ENCODE results near the gene SCLY.
"Not testable (repeated sequence)": the region's sequence is repeated elsewhere in the genome, so short reads cannot be mapped to it uniquely, and the experiment has no call there.

Gene SCLY

DNA sequence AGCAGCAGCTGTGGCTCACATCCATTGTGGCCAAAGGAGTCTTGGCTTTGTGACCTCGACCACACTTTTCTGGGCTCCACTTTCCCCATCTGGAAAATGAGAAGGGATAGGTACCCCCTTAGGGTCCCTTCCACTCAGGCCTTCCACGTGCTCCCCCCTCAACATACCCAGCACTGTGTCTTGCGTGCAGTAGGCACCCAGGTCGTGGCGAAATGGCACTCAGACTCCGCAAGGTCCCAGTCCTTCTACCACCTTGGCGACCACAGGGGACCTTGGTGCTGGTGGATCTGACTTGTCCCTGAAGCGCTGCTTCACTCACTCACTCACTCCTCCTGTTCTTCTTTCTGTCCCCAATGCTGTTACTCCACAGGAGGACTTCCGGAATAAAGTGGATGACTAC, 19.9 kb upstream of the SCLY start:
- no peak for DNase-seq (ENCODE audit: low read depth)

GRCh38 chr2:238042090-238042489, 18.7 kb upstream of the SCLY start:
- DNase-seq (ENCODE audit: low read depth) = no peak

GRCh38 chr2:238042849-238043584, 17.8 kb upstream of the SCLY start:
- DNase-seq (ENCODE audit: low read depth) = no peak

DNA sequence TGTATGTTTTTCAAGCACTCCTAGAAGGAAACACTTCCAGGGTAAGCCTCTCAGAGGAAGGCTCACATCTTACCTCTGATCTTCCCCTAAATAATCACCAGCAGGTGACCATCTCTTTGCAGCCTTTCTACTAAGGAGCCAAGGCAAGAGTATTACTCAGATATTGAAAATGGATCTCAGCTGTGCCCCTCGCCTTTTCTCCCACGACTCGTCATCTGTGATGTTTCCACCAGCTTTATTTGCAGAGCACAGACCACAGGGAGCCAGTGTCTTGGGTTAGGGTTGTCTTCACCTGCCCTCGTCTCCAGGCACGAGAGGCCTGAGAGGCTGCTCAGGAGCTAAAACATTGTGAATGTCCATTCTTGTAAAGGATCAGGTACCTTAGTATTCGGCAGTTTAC, 16.9 kb upstream of the SCLY start:
- DNase-seq (ENCODE audit: low read depth) = no peak

- no peak for DNase-seq (ENCODE audit: low read depth)
Measured at GRCh38 chr2:238045575-238045974, 15.2 kb upstream of the SCLY start.

GRCh38 chr2:238046725-238047270, 14.0 kb upstream of the SCLY start:
- DNase-seq (ENCODE audit: low read depth) = no peak

- no peak for DNase-seq (ENCODE audit: low read depth)
Measured at GRCh38 chr2:238053191-238053776, 7.5 kb upstream of the SCLY start.

- no peak for DNase-seq (ENCODE audit: low read depth)
Measured at GRCh38 chr2:238055841-238056240, 5.0 kb upstream of the SCLY start.

- DNase-seq (ENCODE audit: low read depth) = not testable (repeated sequence)
Measured at GRCh38 chr2:238057696-238058575, 2.9 kb upstream of the SCLY start.

- no peak for DNase-seq (ENCODE audit: low read depth)
Measured at GRCh38 chr2:238059505-238059904, 1.3 kb upstream of the SCLY start.

DNA sequence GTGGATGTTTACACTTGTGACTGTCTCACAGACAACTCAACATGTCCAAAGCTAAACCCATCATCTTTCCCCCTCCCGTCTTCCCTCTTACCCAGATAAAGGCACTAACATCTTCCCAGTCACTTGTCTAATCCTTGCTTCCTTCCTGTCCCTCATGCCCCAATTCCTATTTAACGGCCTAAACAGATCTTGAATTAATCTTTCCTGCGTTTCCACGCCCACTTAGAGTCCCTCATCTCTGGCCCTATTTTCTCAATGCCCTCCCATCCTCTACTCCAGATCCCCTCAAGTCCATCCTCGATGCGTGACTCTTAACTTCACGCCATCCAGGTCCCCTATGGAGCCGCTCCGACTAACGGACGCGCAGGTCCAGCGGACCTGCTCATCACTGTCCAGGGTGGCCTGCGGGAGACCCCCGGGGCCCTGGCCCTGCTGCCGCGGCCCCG, 682 bp upstream of the SCLY start:
- DNase-seq (ENCODE audit: low read depth) = no peak

GRCh38 chr2:238061315-238062202, 758 bp downstream of the SCLY start:
- no peak for DNase-seq (ENCODE audit: low read depth)

- DNase-seq (ENCODE audit: low read depth) = no peak
Measured at GRCh38 chr2:238063414-238064189, 2.8 kb downstream of the SCLY start.

- no peak for DNase-seq (ENCODE audit: low read depth)
Measured at GRCh38 chr2:238064376-238064775, 3.6 kb downstream of the SCLY start.

GRCh38 chr2:238065071-238065846, 4.5 kb downstream of the SCLY start:
- DNase-seq (ENCODE audit: low read depth) = no peak

- DNase-seq (ENCODE audit: low read depth) = no peak
Measured at GRCh38 chr2:238066218-238066617, 5.4 kb downstream of the SCLY start.

GRCh38 chr2:238066718-238067117, 5.9 kb downstream of the SCLY start:
- not testable (repeated sequence) for DNase-seq (ENCODE audit: low read depth)

DNA sequence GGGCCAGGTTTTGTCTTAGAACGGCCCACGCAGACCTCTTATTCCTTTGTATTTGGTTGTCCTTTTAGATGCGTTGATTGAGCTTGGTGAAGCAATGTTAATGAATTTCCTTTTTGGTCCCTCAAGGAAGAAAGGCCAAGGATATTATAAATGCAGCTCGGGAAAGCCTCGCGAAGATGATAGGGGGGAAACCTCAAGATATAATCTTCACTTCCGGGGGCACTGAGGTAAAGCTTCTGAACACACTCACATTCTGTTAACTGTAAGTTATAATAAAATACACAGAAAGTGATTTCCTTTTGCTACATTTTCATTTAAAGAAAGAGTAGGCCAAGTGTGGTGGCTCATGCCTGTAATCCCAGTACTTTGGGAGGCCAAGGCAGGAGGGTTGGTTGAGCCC, 7.1 kb downstream of the SCLY start:
- DNase-seq (ENCODE audit: low read depth) = no peak

GRCh38 chr2:238069021-238069709, 8.4 kb downstream of the SCLY start:
- no peak for DNase-seq (ENCODE audit: low read depth)
